Bronchial epithelial cell (primary cell): ENCODE data around the gene RAPGEFL1. TPM values are rescaled to one million over a fixed set of nuclear protein-coding genes. Genes with fewer than 3 reads are reported as not detected.

Source experiments
- DNase-seq: peaks from one replicate; pipeline ENCODE4 v3.0.0-alpha.2; 2010; ENCODE audit warnings: low read depth
- FAIRE-seq: peaks from 2 replicates; lab custom pipeline; 2011; peaks lifted over from hg19 to GRCh38; lab: Jason Lieb, UNC
- H3K27me3 ChIP-seq: 2 replicates; pipeline ENCODE4 v1.5.1; 2011; ENCODE audit warnings: low read length; ENCODE audit not compliant: control insufficient read depth, insufficient read depth
- H3K36me3 ChIP-seq: 2 replicates; pipeline ENCODE4 v1.5.1; 2011; ENCODE audit warnings: low read length; ENCODE audit not compliant: control insufficient read depth, insufficient read depth
- H3K4me3 ChIP-seq: 2 replicates; pipeline ENCODE4 v1.5.1; 2011; ENCODE audit warnings: mild to moderate bottlenecking, low read depth, low read length, control low read depth
- CTCF ChIP-seq: IDR thresholded peaks from 2 replicates; pipeline ENCODE4 v1.5.1; 2011; ENCODE audit warnings: mild to moderate bottlenecking, moderate library complexity, low read length, control low read depth, inconsistent platforms; ENCODE audit not compliant: insufficient read depth, severe bottlenecking
- total RNA-seq: library from RNA; depleted of rRNA; stranded (reverse); fragments of >200 nt; gene quantifications from 2 replicates; pipeline ENCODE4 v1.2.1, GENCODE V29; 2014

The RAPGEFL1 gene
- total RNA-seq, 1 donor from 2014 or later = 11.1 TPM

GRCh38 chr17:40174514-40174913, 2.8 kb upstream of the RAPGEFL1 start:
- no peak for FAIRE-seq
- TF ChIP-seq CTCF = no peak
- DNase-seq = no peak
- H3K36me3 ChIP-seq = peaks cover 18% of the 10 kb centered on the region
- H3K27me3 ChIP-seq = no peaks in the 10 kb centered on the region
- no peak overlapping the region for H3K4me3 ChIP-seq

GRCh38 chr17:40175928-40176753, 1.1 kb upstream of the RAPGEFL1 start:
- peaks cover 11% of the 10 kb centered on the region for H3K36me3 ChIP-seq
- peak overlapping the region; percentile 36 for H3K4me3 ChIP-seq
- no peaks in the 10 kb centered on the region for H3K27me3 ChIP-seq
- TF ChIP-seq CTCF = no peak
- DNase-seq (peak; percentile 81), FAIRE-seq (peak; percentile 100)

GRCh38 chr17:40176754-40177110, 538 bp upstream of the RAPGEFL1 start:
- Histone ChIP-seq H3K4me3 (peak overlapping the region; percentile 36), H3K36me3 (peaks cover 10% of the 10 kb centered on the region), H3K27me3 (no peaks in the 10 kb centered on the region)
- no peak for TF ChIP-seq CTCF
- no peak for FAIRE-seq
- peak; percentile 93 for DNase-seq

- no peaks in the 10 kb centered on the region for H3K27me3 ChIP-seq
- peak; percentile 22 for TF ChIP-seq CTCF
- peak overlapping the region; percentile 74 for H3K4me3 ChIP-seq
- FAIRE-seq (no peak), DNase-seq (no peak)
- H3K36me3 ChIP-seq = peaks cover 10% of the 10 kb centered on the region
These were observed 841 bp downstream of the RAPGEFL1 start for GRCh38 chr17:40178021-40178601.

GRCh38 chr17:40178660-40179059, 1.4 kb downstream of the RAPGEFL1 start:
- Histone ChIP-seq H3K36me3 (peaks cover 10% of the 10 kb centered on the region), H3K4me3 (peak overlapping the region; percentile 74), H3K27me3 (no peaks in the 10 kb centered on the region)
- no peak for DNase-seq
- TF ChIP-seq CTCF = no peak
- no peak for FAIRE-seq
